Sciatic nerve (tissue), 2 donors: ENCODE measurements around the gene PYDC1. TPM values are rescaled to one million over a fixed set of nuclear protein-coding genes. Genes with fewer than 3 reads are reported as not detected.
"Not testable (repeated sequence)": the region's sequence is repeated elsewhere in the genome, so short reads cannot be mapped to it uniquely, and the experiment has no call there.

Experiments used
- ATAC-seq: fragments of 200-7000 bp; cut with Tn5 transposase; one replicate; pipeline ENCODE4 v1.9.1; 2020; ENCODE audit warnings: mild to moderate bottlenecking, moderate library complexity
- DNase-seq: peaks from one replicate; pipeline ENCODE4 v3.0.0-alpha.2; 2020; ENCODE audit warnings: low spot score
- intact Hi-C: fragments of 100-400 bp; cut with DNase I; formaldehyde crosslinking; loops from one replicate; pipeline ENCODE4 v1.14.2; 2022
- total RNA-seq: library from RNA; stranded (reverse); fragmentation: NEBNext Ultra II Directional; extraction: Animal tissue kit (Norgen Biotek cat#: 25700); gene quantifications from one replicate; pipeline ENCODE4 v1.2.1, GENCODE V29; 2021
- donor health status: DM: no; HTN: no; CAD: no.
- donor health status: DM: no; HTN: no; CAD: no.

PYDC1 gene
- not detected for total RNA-seq

DNA sequence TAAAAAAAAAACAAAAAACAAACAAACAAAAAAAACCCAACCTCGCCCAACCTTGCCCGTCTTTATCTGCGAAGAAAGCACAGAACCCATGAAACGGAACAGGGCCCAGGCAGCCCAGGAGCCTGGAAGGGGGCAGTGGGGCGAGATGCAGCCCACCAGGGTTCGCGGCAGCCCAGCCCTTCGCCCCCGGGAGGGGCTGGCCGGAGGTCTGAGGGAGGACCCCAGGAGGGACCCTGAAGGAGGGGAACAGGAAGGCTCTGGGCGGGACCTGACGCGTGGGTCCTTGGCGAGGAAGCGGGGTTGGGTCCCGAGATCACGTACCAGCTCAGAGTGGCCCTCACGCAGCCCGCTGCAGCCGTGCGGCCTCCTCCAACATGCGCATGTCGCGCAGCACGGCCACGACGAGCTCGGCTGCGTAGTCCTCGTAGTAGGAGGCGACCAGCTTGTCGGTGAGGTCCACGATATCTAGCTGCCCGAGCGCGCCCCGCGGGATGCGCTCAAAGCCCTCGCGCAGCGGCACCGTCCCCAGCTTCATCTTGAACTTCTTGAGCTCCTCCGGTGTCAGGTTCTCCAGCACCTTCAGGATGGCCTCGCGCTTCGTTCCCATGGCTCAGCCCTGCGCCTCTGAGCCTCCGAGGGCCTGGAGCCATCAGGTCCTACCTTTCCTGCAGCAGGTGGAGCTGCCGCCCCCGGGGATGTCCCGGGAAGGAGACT, at the start of gene PYDC1:
TSS of gene PYDC1 (minus strand) at position 714 of the 714 bp plus-strand sequence. CDS start at position 607, 107 bp downstream.
- intact Hi-C loops: loop anchor here (5.0 kb wide), 1 partner anchor 614 kb away; no protein-coding TSS in a partner anchor
- ATAC-seq (peak; percentile 8), DNase-seq (no peak)

DNA sequence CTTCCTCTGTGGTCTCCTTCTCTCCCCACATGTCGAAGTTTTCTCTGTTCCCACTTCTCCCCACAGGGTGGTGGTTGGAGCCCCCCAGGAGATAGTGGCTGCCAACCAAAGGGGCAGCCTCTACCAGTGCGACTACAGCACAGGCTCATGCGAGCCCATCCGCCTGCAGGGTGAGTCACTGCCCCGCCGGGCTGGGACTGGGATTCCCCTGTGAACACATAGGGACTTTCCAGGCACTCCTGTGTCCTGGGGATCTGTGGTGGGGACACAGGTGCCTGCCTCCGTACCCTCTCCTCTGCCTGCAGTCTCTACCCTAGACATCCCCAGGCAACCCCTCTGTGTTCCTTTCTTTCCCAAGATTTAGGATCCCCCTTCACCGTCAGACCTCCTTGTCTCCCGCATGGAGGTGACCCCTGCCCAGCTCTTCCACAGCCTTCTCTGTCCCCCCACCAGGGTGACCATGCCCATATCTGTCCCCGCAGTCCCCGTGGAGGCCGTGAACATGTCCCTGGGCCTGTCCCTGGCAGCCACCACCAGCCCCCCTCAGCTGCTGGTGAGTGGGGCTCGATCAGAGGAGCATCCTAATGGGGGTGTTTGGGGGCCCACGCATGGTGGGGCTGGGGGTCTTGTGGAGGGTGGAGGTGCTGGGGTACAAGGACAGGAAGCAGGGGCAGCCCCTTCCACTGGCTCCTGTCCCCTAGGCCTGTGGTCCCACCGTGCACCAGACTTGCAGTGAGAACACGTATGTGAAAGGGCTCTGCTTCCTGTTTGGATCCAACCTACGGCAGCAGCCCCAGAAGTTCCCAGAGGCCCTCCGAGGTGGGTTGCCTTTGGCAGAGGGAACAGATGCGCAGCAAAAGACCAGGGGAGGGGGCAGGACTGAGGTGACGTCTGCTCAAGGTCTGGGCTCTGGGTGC, 48.7 kb upstream of the PYDC1 start:
- intact Hi-C loops: no loop called here
- DNase-seq: no peak
- no peak for ATAC-seq

DNA sequence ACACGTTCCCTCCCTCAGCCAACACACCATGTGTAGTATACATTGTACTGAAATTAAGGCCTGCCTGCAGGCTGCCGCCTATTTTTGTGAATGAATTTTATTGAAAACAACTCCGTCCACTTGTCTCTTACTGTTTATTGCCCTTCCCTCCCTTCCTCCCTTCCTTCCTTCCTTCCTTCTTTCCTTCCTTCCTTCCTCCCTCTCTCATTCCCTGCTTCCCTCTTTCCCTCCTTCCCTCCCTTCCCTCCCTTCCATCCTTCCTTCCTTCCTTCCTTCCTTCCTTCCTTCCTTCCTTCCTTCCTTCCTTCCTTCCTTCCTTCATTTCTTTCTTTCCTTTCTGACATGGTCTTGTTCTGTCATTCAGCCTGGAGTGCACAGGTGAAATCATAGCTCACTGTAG, 45.1 kb upstream of the PYDC1 start:
- intact Hi-C loops: no loop called here
- DNase-seq (no peak), ATAC-seq (no peak)

- intact Hi-C loops: no loop called here
- DNase-seq (no peak), ATAC-seq (no peak)
These were observed 43.4 kb upstream of the PYDC1 start for GRCh38 chr16:31260136-31260931.

- intact Hi-C loops: no loop called here
- DNase-seq (no peak), ATAC-seq (no peak)
These were observed 41.4 kb upstream of the PYDC1 start for GRCh38 chr16:31258366-31258765.

GRCh38 chr16:31256466-31256865, 39.5 kb upstream of the PYDC1 start:
- DNase-seq (no peak), ATAC-seq (no peak)
- intact Hi-C loops: no loop called here

GRCh38 chr16:31253642-31254045, 36.7 kb upstream of the PYDC1 start:
- intact Hi-C loops: no loop called here
- peak; percentile 32 for ATAC-seq
- no peak for DNase-seq

DNA sequence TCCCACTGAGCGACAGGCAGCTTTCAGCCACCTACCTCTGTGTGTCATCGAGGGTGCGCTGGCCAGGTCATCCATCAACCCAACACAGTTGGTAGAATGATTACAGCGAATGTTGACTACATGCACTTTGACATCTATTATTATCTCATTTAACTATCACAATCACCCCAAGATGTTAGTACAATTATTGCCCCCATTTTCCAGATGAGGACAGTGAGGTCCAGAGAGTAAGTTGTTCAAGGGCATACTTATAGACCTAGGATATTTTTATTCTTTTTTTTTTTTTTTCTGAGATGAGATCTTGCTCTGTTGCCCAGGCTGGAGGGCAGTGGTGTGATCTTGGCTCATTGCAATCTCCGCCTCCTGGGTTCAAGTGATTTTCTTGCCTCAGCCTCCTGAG, 34.5 kb upstream of the PYDC1 start:
- intact Hi-C loops: no loop called here
- no peak for ATAC-seq
- no peak for DNase-seq

DNA sequence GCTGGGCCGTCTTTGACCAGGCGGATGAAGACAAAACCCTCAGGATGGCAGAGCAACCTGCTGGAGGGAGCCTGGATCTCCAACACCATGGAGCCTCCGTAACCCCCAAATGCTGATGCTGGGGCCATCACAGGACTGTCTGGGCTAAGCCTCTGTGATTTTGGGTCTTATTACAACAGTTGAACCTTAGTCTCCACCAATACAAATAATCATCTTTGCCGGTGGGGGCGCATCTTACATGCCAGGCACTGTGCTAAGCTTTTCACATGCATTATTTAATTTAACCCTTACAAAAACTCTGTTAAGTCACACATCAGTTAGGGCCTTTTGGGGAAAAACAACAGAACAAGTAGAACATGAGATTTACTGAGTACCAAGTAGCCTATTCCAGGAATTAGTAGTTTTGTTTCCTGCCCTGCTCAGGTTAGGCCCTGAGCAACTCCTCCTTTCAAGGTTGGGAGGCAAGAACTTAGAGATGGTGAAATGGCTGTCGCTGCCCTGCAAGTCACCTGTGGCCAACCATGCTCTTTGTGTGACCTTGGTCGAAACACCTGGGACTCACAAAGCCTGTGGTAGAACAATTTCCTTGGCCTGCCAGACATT, 33.9 kb upstream of the PYDC1 start:
- no peak for DNase-seq
- no peak for ATAC-seq
- intact Hi-C loops: no loop called here

DNA sequence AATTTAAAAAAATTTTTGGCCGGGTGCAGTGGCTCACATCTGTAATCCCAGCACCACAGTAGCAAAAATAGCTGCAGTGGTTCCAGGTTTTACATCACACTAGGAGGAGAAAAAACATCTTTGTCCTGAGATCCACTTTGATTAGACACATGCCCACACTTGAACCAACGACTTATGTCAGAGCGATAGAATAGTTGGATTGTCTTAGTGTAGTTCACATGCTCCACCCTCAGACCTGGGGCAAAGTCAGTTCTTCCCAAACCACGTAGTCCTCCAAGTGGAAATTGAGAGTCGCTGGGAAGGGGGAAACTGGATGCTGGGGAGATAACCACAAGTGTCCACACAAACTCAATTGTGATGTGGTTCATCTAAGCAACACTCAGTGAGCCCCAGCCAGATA, 31.4 kb upstream of the PYDC1 start:
- ATAC-seq (no peak), DNase-seq (no peak)
- intact Hi-C loops: no loop called here

DNA sequence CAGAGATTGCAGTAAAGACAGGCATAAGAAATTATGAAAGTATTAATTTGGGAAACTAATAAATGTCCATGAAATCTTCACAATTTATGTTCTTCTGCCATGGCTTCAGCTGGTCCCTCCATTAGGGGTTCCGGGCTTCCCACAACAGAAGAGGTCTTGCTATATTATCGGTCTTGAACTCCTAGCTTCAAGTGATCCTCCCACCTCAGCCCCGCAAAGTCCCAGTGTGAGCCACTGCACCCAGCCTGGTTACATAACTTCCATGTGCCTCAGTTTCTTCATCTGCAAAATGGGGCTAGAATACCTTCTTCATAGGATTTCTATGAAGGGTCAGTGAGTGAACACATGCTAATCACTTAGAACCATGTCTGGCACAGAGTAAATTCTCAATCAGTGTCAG, 29.4 kb upstream of the PYDC1 start:
- no peak for ATAC-seq
- intact Hi-C loops: no loop called here

DNA sequence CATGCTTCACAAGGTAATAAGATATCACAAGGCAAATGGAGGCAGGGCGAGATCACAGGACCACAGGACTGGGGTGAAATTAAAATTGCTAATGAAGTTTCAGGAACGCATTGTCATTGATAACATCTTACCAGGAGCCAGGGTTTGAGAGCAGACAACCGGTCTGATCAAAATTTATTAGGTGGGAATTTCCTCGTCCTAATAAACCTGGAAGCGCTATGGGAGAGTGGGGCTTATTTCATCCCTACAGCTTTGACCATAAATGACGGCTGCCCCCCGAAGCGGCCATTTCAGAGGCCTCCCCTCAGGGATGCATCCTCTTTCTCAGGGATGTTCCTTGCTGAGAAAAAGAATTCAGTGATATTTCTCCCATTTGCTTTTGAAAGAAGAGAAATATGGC, 28.7 kb upstream of the PYDC1 start:
- DNase-seq, intact Hi-C loops, ATAC-seq: not testable (repeated sequence)

More for the DNA sequence above, 29.4 kb upstream of the PYDC1 start:
- DNase-seq: no peak

DNA sequence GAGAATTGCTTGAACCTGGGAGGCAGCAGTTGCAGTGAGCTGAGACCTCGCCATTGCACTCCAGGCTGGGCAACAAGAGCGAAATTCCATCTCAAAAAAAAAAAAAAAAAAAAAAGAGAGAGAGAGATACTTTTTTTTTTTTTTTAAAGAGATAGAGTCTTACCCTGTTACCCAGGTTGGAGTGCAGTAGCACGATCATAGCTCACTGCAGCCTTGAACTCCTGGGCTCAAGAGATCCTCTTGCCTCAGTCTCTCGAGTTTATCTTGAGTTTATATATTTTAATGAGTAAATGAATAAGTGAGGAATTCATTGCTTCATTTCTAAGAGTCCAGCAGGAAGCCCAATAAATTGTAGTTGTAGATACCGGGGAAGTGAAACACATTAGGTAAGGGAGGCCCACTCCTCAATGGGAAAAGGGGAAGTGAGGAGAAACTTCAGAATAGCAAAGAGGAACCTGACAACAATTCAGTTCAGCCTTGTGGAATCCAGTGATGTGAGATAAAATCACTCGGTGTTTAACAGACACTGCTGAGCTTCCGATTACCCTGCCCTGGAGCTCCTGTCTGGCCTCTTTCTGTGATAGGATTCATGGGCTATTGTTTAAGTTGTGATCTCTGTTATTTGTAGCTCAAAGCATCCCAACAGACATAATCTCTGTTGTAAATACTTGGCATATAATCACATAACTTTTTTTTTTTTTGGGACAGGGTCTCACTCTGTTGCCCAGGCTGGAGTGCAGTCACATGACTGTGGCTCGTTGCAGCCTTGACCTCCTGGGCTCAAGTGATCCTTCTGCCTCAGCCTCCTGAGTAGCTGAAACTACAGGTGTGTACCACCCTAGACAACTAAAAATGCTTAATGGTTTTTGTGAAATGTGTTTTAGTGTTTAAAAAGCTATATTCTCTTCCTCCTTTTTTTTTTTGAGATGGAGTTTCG, 27.1 kb upstream of the PYDC1 start:
- intact Hi-C loops: no loop called here
- ATAC-seq: peak; percentile 30
- DNase-seq: no peak

- ATAC-seq: no peak
- intact Hi-C loops: no loop called here
These were observed 25.3 kb upstream of the PYDC1 start for GRCh38 chr16:31242206-31242605.

GRCh38 chr16:31238041-31238440, 21.1 kb upstream of the PYDC1 start:
- no peak for ATAC-seq
- intact Hi-C loops: no loop called here
- no peak for DNase-seq

More at GRCh38 chr16:31242206-31242605, 25.3 kb upstream of the PYDC1 start:
- no peak for DNase-seq

DNA sequence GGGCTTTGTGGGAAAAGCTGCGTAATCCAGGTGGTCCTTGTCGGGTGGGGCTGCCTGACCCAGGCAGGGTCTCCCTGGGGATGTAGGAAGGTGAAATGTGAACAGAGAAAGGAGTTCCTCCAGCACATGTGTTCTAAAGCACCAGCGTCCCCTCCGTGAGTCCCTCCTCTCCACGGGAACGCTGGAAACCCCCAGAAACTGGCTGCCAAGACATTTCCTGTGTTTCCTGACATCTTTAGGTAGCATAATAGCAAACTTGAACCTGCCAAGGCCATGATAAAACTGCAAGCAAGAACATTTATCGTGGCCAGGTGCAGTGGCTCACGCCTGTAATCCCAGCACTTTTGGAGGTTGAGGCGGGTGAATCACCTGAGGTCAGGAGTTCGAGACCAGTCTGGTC, 12.6 kb upstream of the PYDC1 start:
- intact Hi-C loops: no loop called here
- no peak for ATAC-seq
- no peak for DNase-seq

DNA sequence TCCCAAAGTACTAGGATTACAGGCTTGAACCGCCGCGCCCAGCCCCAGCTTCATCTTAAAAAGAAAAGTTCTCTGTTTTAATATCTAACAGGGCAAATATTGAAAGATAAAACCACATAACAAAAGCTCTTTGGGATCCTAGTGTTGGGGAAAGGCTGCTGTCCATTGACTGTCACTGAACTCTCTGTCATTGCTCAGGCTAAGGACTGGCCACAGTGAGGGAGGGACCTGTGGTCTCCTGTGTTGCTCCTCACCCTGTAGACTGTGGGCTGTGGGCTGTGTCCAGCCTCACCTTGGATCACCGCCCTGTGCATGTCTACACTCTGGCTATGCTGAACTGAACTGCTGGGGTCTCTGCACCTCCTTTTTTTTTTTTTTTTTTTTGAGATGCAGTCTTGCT, 11.3 kb upstream of the PYDC1 start:
- DNase-seq (no peak), ATAC-seq (no peak)

DNA sequence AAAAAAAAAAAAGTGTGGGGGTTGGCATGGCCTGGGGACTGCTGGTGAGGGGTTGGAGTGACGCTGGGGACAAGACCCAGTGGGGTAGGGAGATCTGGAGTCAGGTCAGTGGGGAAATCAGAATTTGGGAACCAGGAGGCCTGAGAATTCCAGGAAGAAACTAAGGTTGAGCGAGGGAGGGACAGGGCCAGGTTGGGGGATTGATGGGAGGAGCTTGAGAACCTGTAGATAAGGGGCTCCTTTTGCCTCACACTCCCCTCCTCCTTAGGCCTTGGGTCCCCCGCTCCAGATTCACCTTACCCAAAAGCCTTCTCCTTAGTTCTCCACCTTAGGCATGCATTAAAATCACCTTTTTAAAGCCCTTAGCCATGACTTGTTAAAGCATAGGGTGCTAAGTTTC, 8.3 kb upstream of the PYDC1 start:
- DNase-seq: no peak
- no peak for ATAC-seq
- intact Hi-C loops: no loop called here

More for the DNA sequence above, 11.3 kb upstream of the PYDC1 start:
- intact Hi-C loops: no loop called here
